HUDEP-2 (cell line): ENCODE measurements around the gene CCDC85C.

Experiments used
- DNase-seq, 76 experiments: peaks; one replicate each; lab custom pipeline; 2025; ENCODE audit not compliant: unreplicated experiment in 76 of 76; lab: John Stamatoyannopoulos, UW

CCDC85C gene

GRCh38 chr14:99575043-99576023 is 28.7 kb downstream of the CCDC85C start:
- peak in 1 of 76 experiments; percentile 4 for DNase-seq

- DNase-seq, result no peak
These were observed 29.7 kb downstream of the CCDC85C start for GRCh38 chr14:99574099-99574880.

GRCh38 chr14:99573436-99574098 is 30.4 kb downstream of the CCDC85C start:
- no peak for DNase-seq

GRCh38 chr14:99573000-99573330 is 31.0 kb downstream of the CCDC85C start:
- DNase-seq, result no peak

- DNase-seq, result peak in 5 of 76 experiments; percentile 6 to 35 (median 18)
These were observed 31.6 kb downstream of the CCDC85C start for GRCh38 chr14:99572173-99572999.

GRCh38 chr14:99571303-99571986 is 32.6 kb downstream of the CCDC85C start:
- DNase-seq, result no peak

- no peak for DNase-seq
These were observed 33.3 kb downstream of the CCDC85C start for GRCh38 chr14:99570544-99571302.

- DNase-seq, result no peak
These were observed 34.1 kb downstream of the CCDC85C start for GRCh38 chr14:99569725-99570543.

GRCh38 chr14:99568567-99569560 is 35.1 kb downstream of the CCDC85C start:
- DNase-seq, result peak in 23 of 76 experiments; percentile 3 to 62 (median 28)

- DNase-seq, result no peak
These were observed 37.3 kb downstream of the CCDC85C start for GRCh38 chr14:99566390-99567354.

GRCh38 chr14:99566009-99566389 is 38.0 kb downstream of the CCDC85C start:
- DNase-seq, result no peak

- no peak for DNase-seq
These were observed 38.6 kb downstream of the CCDC85C start for GRCh38 chr14:99565383-99565782.

- DNase-seq, result no peak
These were observed 39.1 kb downstream of the CCDC85C start for GRCh38 chr14:99564926-99565259.

GRCh38 chr14:99564256-99564925 is 39.6 kb downstream of the CCDC85C start:
- DNase-seq, result no peak

- DNase-seq, result no peak
These were observed 40.3 kb downstream of the CCDC85C start for GRCh38 chr14:99563749-99564129.
